GM18499 (cell line): ENCODE data around the gene KRTAP1-1.
"Not testable (repeated sequence)": the region's sequence is repeated elsewhere in the genome, so short reads cannot be mapped to it uniquely, and the experiment has no call there.

Experiments used
- ATAC-seq: cut with Tn5 transposase; IDR thresholded peaks from one replicate; pipeline ENCODE4 v1.9.1; 2021; ENCODE audit warnings: moderate number of reproducible peaks; ENCODE audit not compliant: insufficient read depth, unreplicated experiment

The KRTAP1-1 gene, protein sequence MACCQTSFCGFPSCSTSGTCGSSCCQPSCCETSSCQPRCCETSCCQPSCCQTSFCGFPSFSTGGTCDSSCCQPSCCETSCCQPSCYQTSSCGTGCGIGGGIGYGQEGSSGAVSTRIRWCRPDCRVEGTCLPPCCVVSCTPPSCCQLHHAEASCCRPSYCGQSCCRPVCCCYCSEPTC

GRCh38 chr17:41040783-41041571 lies at the start of gene KRTAP1-1:
Gene KRTAP1-1, minus strand, starts transcription at chr17:41041450. Its CDS starts 53 bp downstream, at chr17:41041397.
- ATAC-seq, result not testable (repeated sequence)

DNA sequence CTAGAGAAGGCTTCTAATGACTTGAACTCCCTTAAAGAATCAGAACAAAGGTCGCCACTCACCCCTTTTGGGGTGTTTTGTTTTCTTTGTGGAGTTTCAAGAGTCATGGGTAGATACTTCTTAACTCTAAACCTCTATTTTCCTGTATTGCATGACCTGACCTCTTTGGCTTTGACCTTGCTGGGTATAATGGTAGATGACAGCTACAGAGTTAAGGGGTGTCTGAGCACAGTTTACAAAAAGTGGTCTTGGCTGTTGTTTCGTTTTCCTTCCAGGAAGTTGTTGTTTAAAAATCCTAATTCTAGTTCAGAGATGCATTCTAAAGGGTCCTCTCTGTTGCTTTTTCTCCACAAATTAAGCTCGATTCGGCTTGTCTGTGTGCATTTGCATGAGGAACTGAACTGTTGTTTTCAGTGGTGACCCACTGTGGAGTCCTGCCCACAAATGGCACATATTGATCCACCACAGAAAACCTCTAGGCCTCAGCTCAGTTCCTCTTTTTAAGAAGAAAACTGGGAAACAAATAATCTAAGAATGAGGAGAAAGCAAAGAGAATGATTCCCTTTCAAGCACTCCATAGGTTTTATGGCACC lies 47.6 kb upstream of the KRTAP1-1 start:
- ATAC-seq, result not testable (repeated sequence)

GRCh38 chr17:41084100-41084856 lies 43.0 kb upstream of the KRTAP1-1 start, which contains the start of gene KRTAP4-7:
Gene KRTAP4-7, plus strand, starts transcription at chr17:41084150. Its CDS starts 57 bp downstream, at chr17:41084207.
- ATAC-seq, result not testable (repeated sequence)

GRCh38 chr17:41083427-41083826 lies 42.2 kb upstream of the KRTAP1-1 start:
- not testable (repeated sequence) for ATAC-seq

DNA sequence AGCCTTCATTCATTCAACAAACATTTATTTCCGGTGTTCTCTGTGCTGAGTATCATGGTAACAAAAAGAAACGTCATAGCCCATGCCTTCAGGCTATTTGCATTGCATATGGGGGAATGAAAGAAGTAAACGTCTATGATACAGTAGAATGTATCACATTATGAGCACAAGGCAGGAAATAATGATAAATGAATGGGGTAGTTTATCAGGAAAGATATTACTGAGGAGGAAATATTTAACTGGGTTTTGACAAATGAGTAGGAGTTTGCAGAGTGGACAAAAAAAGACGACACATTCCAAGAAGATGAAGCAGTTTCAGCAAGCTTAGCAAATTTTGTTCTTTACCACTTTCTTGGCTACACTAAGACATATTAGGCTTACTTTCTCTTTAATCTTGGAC lies 41.4 kb upstream of the KRTAP1-1 start:
- ATAC-seq, result no peak

DNA sequence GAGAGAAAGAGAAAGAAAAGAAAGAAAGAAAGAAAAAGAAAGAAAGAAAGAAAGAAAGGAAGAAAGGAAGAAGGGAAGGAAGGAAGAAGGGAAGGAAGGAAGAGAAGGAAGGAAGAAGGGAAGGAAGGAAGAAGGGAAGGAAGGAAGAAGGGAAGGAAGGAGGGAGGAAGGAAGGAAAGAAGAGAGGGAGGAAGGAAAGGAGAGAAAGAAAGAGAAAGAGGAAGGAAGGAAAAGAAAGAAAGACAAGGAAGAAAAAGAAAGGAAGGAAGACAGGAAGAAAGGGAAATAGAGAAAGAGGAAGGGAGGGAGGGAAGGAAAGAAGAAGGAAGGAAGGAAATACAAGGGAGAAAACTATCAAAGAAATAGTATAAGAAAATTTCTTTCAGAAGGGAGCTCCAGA lies 35.5 kb upstream of the KRTAP1-1 start:
- no peak for ATAC-seq

DNA sequence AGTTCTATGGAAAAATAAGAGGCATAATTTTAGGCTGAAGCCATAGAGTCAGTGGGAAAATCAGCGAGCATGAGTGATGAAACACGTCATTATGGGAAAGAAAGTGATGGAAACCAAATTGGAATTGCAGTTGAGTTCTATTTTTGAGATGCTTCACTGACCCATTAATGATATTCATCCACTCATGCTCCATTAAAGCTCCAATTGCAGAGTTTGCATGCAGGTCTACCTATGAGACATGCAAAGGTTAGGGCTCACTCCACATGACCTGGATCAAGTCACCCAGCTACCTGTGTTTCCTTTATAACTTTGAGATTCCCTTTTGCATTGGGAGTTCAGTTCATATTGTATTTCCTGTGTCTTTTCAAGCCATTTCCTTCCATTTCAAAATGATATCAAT lies 32.4 kb upstream of the KRTAP1-1 start:
- no peak for ATAC-seq

DNA sequence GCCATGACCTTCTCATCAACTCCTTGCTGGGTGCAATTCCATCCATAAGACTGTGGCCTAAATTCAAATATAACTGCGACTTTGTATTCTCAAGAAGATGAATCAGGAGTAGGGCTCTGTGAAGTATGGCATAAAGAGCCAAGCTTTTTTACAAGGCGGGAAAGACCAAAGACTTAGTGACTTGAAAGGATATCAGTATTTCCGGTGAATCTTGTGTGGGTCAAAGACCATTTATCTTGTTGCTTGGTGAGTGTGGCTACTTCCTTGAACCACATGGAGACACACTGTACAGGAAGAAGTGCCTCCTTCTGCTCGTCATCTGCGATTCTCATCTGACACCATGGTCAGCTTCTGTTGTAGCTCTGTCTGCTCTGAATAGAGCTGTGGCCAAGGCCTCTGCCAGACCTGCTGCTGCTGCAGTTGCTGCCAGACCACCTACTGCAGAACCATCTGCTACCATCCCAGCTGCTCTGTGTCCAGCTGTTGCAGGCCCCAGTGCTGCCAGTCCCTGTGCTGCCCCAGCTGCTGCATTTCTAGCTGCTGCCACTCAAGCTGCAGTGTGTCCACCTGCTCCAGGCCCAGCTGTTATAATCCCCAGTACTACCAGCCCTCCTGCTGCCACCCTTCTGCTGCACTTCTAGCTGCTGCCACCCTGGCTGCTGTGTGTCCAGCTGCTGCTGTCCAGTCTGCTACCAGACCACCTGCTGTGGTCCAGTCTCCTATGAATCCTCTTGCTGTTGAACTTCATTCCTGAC lies 30.5 kb upstream of the KRTAP1-1 start:
- ATAC-seq, result no peak

DNA sequence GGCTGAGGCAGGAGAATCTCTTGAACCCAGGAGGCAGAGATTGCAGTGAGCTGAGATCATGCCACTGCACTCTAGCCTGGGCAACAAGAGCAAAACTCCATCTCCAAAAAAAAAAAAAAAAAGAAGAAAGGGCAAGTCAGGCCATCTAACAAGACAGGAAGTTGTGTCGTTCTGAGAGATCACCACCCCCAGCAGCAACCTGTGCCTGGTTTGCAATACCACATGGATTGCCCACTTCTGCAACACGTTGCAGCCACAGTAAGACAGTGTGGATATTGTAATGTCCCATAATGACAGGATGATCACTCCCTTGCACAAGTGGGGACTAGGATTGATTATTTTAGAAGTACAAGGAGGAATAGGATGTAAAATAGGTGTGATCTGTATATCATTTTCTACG lies 27.8 kb upstream of the KRTAP1-1 start:
- ATAC-seq, result no peak

DNA sequence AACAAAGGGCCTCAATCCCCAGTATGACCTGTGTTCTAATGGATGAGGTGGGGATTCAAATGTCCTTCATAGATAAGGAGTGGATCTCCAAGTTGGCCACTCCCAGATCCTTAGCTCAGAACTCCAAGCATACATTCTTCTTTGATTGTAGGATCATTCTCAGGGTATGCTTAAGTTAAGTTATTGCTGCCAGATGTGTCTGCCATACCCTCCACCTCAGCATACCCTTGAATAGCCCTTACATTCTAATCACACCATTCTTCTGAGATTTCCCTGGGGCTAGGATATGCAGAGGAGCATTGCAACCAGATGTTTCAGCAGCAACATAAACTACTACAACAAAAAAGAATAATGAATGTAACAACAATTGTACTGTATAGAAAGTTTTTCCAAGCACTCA lies 26.0 kb upstream of the KRTAP1-1 start:
- no peak for ATAC-seq

DNA sequence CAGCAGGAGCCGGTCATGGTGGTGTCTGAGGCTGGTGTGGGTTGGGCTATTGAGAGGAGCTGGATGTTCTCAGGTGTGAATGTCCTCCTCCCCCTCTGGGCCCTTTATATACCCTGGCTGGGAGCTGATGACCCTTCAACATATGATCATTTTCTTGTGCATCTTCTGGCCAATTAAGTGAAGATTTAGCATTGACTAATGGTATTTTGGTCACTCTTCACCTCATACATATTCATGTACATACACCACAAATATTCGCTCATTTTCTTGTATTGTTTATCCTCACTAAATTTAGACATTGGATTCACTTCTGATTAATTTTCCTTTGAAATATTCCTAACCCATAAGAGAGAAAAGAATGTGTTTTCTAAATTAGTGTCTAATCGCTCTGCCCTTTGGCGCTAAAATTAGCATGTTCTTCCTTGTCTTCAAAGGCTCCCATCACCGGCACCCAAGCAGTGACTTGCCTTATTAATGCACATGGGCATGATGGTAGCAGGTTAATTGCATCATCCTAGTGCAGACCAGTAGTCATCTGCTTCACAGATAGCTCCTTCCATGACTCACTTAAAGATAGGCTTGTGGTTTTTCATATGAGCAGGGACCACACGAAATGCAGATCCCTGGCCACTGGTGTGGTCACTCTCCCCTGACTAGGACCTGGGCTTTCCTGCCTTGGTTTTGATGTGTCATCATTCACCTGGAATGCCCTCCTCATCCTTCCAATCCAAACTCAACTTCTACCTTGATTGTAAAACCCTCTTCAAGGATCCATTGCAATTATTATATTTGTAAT lies 24.8 kb upstream of the KRTAP1-1 start, which contains the start of gene KRTAP2-4:
KRTAP2-4 (minus strand) TSS at position 51 of the 796 bp plus-strand sequence; CDS start at position 17, 34 bp downstream.
- no peak for ATAC-seq

- ATAC-seq, result not testable (repeated sequence)
These were observed 23.9 kb upstream of the KRTAP1-1 start for GRCh38 chr17:41065016-41065689.

GRCh38 chr17:41064301-41064700 lies 23.1 kb upstream of the KRTAP1-1 start:
- no peak for ATAC-seq

- no peak for ATAC-seq
These were observed 22.2 kb upstream of the KRTAP1-1 start for GRCh38 chr17:41063449-41063848.

DNA sequence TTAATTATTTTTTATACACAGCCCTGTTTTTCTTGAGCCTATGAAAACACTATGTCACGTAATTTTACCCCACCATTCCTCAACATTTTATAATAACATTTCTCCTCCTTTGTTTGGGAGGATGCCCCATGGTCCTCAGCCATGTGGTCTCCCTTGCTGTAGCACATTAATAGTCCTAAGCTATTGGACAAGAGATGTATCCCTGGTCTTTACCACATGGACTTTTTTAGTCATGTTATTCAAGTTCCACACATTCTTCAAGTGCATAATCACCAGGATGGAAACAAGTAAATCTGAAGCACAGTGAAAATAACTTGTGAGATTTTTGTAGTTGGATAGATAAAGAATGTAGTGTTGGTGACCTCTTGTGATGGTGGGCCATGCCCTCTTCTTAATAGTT lies 20.7 kb upstream of the KRTAP1-1 start:
- ATAC-seq, result no peak

GRCh38 chr17:41060052-41060604 lies 18.9 kb upstream of the KRTAP1-1 start, which contains the start of gene KRTAP2-3:
Gene KRTAP2-3, minus strand, starts transcription at chr17:41060114. Its CDS starts 64 bp downstream, at chr17:41060050.
- no peak for ATAC-seq

- not testable (repeated sequence) for ATAC-seq
These were observed 18.2 kb upstream of the KRTAP1-1 start for GRCh38 chr17:41059276-41060051.
